Uterus (tissue), 4 donors: ENCODE data around the gene MUC2. TPM values are rescaled to one million over a fixed set of nuclear protein-coding genes. Genes with fewer than 3 reads are reported as not detected.
"Not testable (repeated sequence)": the region's sequence is repeated elsewhere in the genome, so short reads cannot be mapped to it uniquely, and the experiment has no call there.

ENCODE experiments used
- DNase-seq, 2 donors: peaks; one replicate each; pipeline ENCODE4 v3.0.0-alpha.2; 2019 to 2020
- H3K27ac ChIP-seq, 2 donors: fragments of 200-600 bp; sonication (generic); 1 replicate in 1 of 2; 2 replicates in 1 of 2; pipeline ENCODE4 v1.5.1; 2016 to 2018
- H3K27me3 ChIP-seq, 2 donors: fragments of 200-600 bp; sonication (generic); one replicate each; pipeline ENCODE4 v1.5.1; 2018 to 2019; ENCODE audit warnings: control low read depth in 1 of 2
- H3K36me3 ChIP-seq, 2 donors: fragments of 200-600 bp; sonication (generic); one replicate each; pipeline ENCODE4 v1.5.1; 2019; ENCODE audit warnings: control low read depth in 1 of 2
- H3K4me1 ChIP-seq, 2 donors: fragments of 200-600 bp; sonication (generic); one replicate each; pipeline ENCODE4 v1.5.1; 2018 to 2019; ENCODE audit warnings: control low read depth in 1 of 2
- H3K4me3 ChIP-seq, 2 donors: fragments of 200-600 bp; sonication (generic); 1 replicate in 1 of 2; 2 replicates in 1 of 2; pipeline ENCODE4 v1.5.1; 2018 to 2019; ENCODE audit warnings: mild to moderate bottlenecking in 1 of 2
- H3K9me3 ChIP-seq, 2 donors: fragments of 200-600 bp; sonication (generic); one replicate each; pipeline ENCODE4 v1.5.1; 2019; ENCODE audit warnings: control low read depth in 1 of 2
- POLR2A ChIP-seq, 2 donors: fragments of 450-650 bp; IDR thresholded peaks; one replicate each; pipeline ENCODE4 v1.6.1; 2016; ENCODE audit warnings: antibody characterized with exemption in 2 of 2, mild to moderate bottlenecking in 1 of 2, moderate library complexity in 1 of 2
- intact Hi-C: fragments of 100-400 bp; cut with DNase I; formaldehyde crosslinking; loops from one replicate; pipeline ENCODE4 v1.15.1; 2023; ENCODE audit warnings: low total_unique reads
- total RNA-seq, 4 donors: library from RNA; depleted of rRNA in 3 of 4; stranded (reverse); fragments of >200 nt in 3 of 4; gene quantifications; one replicate each; pipeline versions ENCODE4 v1.1.0 to v1.2.4, GENCODE V29; 2014 to 2023
- TF ChIP-seq, protein P1 (sequence below), 4 experiments: fragments of 200-600 bp in 2 of 4; fragments of 450-650 bp in 2 of 4; sonication (generic) in 2 of 4; IDR thresholded peaks; one replicate each; pipeline ENCODE4 v1.5.1; 2016 to 2019; ENCODE audit warnings: antibody characterized with exemption in 4 of 4, mild to moderate bottlenecking in 2 of 4, moderate library complexity in 1 of 4
- donor health status: DM: yes; HTN: yes; CAD: no.

The MUC2 gene
- total RNA-seq, 4 donors from 2014 or later: 0.06 to 1.8 (median 0.26) TPM; not detected in 1

DNA sequence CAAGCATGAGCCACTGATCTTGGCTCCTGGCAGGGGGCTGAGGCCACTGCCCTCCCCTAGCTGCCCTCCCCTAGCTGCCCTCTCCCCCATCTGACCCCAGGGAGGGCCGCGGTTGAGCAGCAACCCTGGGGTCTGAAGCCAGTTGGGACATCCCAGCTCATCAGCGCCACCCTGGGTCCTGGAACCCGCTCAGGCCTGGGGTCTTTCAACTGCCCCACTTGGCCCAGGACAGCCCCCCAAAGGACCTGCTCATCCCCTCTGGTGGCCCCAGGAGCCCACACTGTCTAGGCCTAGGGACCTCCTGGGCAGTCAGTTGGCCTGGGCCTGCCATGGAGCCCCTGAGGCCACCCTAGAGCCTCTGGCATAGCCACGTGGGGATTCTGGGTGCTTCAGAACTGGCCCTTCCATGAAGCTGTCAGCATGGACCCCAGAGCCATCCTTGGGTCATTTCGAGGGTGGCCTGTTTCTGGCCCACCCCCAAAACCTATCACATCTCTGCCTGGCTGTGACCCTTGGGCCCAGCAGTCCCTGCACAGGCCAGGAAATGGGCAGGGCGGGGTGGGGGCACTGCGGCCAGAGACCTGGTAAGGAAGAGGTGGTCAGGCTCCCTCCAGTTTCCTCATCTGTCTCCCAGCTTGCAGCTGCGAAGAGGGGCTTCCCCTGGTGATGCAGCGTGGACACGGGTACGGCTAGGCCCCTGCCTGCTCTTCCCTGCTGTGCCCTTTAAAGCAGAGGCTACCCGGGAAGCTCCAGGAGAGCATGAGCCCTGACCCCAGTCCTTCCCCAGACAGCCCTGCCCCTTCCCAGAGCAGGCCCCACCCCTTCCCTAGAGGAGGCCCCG lies 37.9 kb downstream of the MUC2 start:
- Histone ChIP-seq H3K9me3 (no peaks in the 10 kb centered on the region), H3K27me3 (no peaks in the 10 kb centered on the region), H3K36me3 (no peaks in the 10 kb centered on the region), H3K4me1 (no peaks in the 10 kb centered on the region), H3K4me3 (no peak overlapping the region), H3K27ac (no peak overlapping the region)
- TF ChIP-seq, protein P1, sequence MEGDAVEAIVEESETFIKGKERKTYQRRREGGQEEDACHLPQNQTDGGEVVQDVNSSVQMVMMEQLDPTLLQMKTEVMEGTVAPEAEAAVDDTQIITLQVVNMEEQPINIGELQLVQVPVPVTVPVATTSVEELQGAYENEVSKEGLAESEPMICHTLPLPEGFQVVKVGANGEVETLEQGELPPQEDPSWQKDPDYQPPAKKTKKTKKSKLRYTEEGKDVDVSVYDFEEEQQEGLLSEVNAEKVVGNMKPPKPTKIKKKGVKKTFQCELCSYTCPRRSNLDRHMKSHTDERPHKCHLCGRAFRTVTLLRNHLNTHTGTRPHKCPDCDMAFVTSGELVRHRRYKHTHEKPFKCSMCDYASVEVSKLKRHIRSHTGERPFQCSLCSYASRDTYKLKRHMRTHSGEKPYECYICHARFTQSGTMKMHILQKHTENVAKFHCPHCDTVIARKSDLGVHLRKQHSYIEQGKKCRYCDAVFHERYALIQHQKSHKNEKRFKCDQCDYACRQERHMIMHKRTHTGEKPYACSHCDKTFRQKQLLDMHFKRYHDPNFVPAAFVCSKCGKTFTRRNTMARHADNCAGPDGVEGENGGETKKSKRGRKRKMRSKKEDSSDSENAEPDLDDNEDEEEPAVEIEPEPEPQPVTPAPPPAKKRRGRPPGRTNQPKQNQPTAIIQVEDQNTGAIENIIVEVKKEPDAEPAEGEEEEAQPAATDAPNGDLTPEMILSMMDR (IDR thresholded peaks at IDR 0.05): no peak
- TF ChIP-seq POLR2A (IDR thresholded peaks at IDR 0.05): no peak
- no peak for DNase-seq
- intact Hi-C loops: no loop called here

DNA sequence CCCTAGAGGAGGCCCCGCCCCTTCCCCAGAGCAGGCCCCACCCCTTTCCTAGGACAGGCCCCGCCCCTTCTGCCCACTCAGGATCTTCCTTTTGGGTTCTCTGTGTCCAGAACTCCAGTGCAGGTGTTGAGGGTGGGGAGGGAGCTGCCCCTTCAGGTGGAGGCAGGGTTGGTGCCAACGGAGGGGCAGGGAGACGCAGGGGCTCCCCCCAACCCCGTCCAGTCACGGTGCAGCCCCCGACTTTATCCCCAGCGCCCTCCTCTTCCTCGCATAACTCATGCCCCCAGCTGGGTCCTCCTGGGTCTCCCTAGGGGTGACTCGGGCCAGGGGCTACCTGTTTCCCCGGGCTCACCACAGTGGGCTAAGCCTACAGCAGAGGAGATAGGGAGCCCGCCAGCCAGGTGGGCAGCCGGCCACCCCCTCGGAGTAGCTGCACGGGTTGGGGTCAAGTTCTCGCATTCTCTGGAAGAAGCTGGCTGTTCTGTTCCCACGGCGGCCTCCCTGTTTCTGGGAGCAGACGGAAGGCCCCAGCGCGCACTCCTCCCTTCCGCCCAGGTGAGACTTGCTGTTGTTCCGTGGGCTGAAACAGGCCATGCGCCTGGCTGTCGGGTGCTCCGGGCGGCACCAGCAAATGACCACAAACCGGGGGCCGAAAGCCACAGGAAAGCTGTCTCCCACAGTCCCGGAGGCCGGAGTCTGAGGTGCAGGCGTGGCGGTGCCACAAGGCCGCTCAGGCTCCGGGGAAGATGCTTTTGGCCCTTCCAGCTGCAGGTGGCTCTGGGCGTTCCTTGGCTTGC lies 38.9 kb downstream of the MUC2 start:
- Histone ChIP-seq H3K27me3 (no peaks in the 10 kb centered on the region), H3K36me3 (no peaks in the 10 kb centered on the region), H3K4me3 (no peak overlapping the region), H3K9me3 (no peaks in the 10 kb centered on the region), H3K27ac (no peak overlapping the region), H3K4me1 (no peaks in the 10 kb centered on the region)
- TF ChIP-seq POLR2A (IDR thresholded peaks at IDR 0.05): no peak
- TF ChIP-seq, protein P1 (IDR thresholded peaks at IDR 0.05): no peak
- intact Hi-C loops: no loop called here
- no peak for DNase-seq

DNA sequence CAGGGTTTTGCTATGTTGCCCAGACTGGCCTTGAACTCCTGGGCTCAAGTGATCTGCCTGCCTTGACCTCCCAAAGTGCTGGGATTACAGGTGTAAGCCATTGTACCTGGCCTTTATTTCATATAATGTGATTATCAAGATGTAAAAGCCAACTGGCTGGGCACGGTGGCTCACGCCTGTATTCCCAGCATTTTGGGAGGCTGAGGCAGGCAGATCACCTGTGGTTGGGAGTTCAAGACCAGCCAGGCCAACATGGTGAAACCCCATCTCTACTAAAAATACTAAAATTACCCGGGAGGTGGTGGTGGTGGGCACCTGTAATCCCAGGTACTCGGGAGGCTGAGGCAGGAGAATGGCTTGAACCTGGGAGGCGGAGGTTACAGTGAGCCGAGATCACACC lies 40.6 kb downstream of the MUC2 start:
- intact Hi-C loops, H3K27ac ChIP-seq, H3K9me3 ChIP-seq, H3K36me3 ChIP-seq, H3K4me1 ChIP-seq, H3K27me3 ChIP-seq, DNase-seq, H3K4me3 ChIP-seq: not testable (repeated sequence)

GRCh38 chr11:1116104-1116503 lies 41.4 kb downstream of the MUC2 start:
- no peaks in the 10 kb centered on the region for H3K27me3 ChIP-seq
- DNase-seq: no peak
- intact Hi-C loops: no loop called here
- H3K27ac ChIP-seq: no peak overlapping the region
- H3K9me3 ChIP-seq: no peaks in the 10 kb centered on the region
- H3K4me3 ChIP-seq: no peak overlapping the region
- no peak for TF ChIP-seq POLR2A (IDR thresholded peaks at IDR 0.05)
- TF ChIP-seq, protein P1 (IDR thresholded peaks at IDR 0.05): no peak
- no peaks in the 10 kb centered on the region for H3K4me1 ChIP-seq
- H3K36me3 ChIP-seq: no peaks in the 10 kb centered on the region

DNA sequence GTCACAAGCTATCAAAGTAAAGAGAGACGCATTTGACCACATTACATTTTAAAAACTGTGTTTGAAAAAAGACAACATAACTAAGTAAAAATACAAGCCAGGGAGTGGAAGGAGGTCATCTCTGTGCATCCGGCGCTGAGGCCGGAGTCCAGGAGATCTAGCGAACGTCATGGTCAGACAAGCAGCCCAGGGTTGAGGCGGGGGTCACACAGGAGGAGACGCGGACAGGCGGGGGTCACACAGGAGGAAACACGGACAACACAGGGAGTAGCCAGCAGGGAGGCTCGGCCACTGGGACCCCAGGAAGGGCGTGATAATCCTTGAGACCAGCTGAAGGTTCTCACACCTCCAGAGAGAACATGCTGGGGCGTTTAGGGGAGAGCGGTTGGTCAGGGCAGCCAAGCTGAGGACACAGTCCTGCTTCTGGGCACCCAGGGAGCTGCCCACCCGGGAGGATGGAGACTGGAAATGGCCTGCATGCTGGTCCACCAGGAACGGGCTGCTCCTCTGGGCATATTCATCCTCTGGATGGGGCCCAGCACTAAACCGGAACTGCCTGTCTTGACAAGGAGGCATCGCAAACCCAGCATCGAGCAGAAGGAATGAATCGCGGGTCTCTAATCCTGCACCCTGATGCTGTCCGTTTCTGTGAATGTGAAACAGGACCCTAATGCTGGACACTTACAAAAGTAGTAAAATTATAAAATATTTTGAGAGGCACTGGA lies 42.2 kb downstream of the MUC2 start:
- Histone ChIP-seq H3K27me3 (no peaks in the 10 kb centered on the region), H3K36me3 (no peaks in the 10 kb centered on the region), H3K4me1 (no peaks in the 10 kb centered on the region), H3K9me3 (no peaks in the 10 kb centered on the region), H3K27ac (no peak overlapping the region), H3K4me3 (no peak overlapping the region)
- no peak for DNase-seq
- intact Hi-C loops: no loop called here
- no peak for TF ChIP-seq POLR2A (IDR thresholded peaks at IDR 0.05)
- TF ChIP-seq, protein P1 (IDR thresholded peaks at IDR 0.05): no peak
